Nucleus accumbens (tissue), 56 donors: ENCODE data around the gene MYOZ1.
"Not testable (repeated sequence)": the region's sequence is repeated elsewhere in the genome, so short reads cannot be mapped to it uniquely, and the experiment has no call there.

Source experiments
- DNase-seq, 56 donors: peaks; one replicate each; lab custom pipeline; 2025; lab: John Stamatoyannopoulos, UW

MYOZ1 gene

GRCh38 chr10:73647875-73648651 lies 6.8 kb upstream of the MYOZ1 start:
- DNase-seq, result peak in 37 of 56 donors; percentile 3 to 64 (median 26)

DNA sequence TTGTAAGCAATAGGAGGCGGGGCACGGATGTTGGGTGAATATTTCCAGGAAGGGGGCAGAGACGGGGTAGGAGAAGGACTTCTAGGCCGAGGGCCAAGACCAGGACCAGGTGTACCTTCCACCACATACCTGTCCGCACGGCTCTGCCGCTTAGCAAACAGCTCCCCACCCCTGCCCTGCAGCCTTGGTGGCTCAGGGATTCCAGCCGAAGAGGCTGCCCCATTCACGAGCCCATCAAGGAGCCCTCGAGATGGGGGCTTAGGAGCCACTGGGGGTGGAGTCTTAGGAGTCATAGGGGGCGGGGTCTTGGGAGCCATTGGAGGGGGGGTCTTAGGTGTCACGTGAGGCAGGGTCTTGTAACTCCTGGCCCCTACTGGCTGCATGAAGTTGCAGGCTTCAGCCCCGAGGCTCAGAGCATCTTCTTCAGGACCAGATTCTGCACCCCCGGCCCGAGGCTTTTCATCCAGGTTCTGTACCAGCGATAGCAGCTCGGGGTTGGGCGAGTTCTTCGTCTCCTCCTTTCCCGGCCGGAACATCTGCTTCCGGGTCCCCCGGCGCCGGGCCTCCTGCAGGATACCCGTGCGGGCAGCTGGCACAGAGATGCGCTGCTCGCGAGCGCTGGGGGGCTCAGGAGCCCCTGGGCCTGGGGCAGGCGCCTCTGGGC lies 6.1 kb upstream of the MYOZ1 start:
- peak in 49 of 56 donors; percentile 10 to 84 (median 52) for DNase-seq

GRCh38 chr10:73646598-73647041 lies 5.3 kb upstream of the MYOZ1 start:
- peak in 1 of 56 donors; percentile 31 for DNase-seq

GRCh38 chr10:73645251-73645650 lies 4.0 kb upstream of the MYOZ1 start:
- DNase-seq, result no peak

GRCh38 chr10:73644767-73645166 lies 3.5 kb upstream of the MYOZ1 start:
- no peak for DNase-seq

- peak in 45 of 56 donors; percentile 3 to 76 (median 29) for DNase-seq
These were observed 2.9 kb upstream of the MYOZ1 start for GRCh38 chr10:73644015-73644743.

GRCh38 chr10:73643362-73643761 lies 2.1 kb upstream of the MYOZ1 start:
- no peak for DNase-seq

DNA sequence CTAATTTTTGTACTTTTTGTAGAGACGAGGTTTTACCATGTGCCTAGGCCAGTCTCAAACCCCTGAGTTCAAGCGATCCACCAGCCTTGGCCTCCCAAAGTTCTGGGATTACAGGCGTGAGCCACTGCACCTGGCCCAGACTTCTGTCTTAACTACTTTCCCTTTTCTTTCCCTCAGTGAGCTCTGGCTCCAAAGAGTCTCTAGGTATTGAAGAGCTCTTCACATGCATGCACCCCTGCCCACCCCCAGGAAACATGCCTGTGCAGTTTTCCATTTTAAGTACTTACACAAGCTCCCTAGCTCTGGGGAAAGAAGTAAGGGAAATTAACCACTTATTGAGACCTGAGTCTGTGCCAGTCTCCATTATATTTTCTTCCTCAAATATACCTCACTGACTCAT lies 2.0 kb downstream of the MYOZ1 start:
- DNase-seq, result no peak

DNA sequence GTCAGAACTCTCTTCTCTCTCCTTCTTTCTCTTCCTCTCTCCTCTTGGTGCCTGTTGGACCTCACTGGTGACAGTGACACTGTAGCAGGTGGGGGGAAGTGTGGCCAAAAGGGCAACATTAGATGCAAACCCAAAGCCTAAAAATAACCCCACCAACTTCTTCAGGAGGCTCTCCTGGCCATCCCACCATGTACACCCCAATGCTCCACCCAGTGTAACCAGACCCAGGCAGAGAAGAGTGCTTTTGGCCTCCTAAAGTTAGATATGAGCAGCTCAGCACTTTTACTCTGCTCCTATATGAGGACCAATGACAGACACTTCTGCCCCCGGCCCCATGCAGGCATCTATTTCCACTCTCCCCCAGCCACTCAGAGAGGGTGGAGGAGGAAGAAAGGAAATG lies 5.5 kb downstream of the MYOZ1 start:
- DNase-seq, result no peak

DNA sequence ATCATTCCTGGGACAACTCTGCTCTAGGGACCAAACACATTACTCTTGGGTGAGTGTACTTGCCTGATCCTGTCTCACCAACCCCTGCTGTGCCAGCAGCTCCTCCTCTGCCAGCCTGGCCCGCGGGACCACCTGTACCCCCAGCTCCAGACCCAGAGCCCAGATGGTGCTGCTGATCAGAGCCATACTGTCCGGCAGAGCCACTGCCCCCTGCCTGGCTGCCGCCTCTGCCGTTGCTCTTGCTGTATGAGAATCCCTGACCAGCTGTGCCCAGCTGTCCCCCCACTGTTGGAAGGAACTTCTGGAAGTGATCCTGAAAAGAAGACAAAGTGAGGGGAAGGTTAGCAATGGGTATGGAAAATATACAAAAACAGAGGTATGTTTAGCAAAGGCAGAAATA lies 6.9 kb downstream of the MYOZ1 start:
- no peak for DNase-seq

- DNase-seq, result no peak
These were observed 12.1 kb downstream of the MYOZ1 start for GRCh38 chr10:73629165-73629564.

DNA sequence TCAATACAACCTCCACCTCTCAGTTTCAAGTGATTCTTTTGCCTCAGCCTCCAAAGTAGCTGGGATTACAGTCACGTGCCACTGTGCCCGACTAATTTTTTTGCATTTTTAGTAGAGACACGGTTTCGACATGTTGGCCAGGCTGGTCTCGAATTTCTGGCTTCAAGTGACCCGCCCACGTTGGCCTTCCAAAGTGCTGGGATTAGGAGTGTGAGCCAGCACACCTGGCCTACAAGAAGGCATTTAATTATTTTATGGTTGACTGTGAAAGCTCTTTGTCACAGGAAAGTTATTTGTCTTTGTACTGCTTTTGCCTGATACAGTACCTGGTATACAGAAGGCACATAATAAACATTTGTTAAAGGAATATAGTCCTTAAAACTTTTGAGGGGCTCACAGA lies 12.9 kb downstream of the MYOZ1 start:
- DNase-seq, result no peak

DNA sequence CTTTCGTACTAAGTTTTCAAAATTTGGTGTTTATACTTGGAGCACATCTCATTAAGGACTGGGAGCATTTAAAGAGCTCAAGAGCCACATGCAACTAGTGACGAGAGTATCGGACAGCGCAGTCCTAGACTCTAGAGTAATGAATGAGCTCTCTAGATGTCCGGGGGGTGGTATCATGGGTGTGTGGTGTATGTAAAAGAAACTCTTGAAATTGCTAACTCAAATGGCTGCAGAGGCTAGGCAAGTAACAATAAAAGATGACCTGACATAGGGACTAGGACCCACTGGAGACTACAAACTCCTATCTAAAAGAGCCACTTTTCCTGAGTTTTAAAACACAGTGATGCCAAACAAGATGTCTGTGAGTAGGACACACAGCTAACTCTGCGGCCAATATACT lies 14.0 kb downstream of the MYOZ1 start:
- DNase-seq, result no peak

GRCh38 chr10:73625884-73626752 lies 15.2 kb downstream of the MYOZ1 start:
- peak; percentile 40 to 95 (median 80) for DNase-seq

- DNase-seq, result peak in 30 of 56 donors; percentile 11 to 70 (median 44)
These were observed 16.0 kb downstream of the MYOZ1 start for GRCh38 chr10:73625004-73625883.

DNA sequence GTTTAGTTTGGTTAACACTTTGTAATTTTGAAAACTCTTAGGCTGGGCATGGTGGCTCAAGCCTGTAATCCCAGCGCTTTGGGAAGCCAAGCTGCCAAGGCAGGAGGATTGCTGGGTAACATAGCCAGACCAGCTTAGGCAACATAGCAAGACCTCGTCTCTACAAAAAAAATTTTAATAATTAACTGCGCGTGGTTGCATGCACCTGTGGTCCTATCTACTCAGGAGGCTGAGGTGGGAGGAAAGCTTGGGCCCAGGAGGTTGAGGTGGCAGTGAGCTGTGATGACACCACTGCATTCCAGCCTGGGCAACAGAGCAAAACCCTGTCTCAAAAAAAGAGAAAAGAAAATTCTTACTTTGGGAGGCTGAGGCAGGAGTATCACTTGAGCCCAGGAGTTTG lies 18.2 kb downstream of the MYOZ1 start:
- DNase-seq, result no peak

DNA sequence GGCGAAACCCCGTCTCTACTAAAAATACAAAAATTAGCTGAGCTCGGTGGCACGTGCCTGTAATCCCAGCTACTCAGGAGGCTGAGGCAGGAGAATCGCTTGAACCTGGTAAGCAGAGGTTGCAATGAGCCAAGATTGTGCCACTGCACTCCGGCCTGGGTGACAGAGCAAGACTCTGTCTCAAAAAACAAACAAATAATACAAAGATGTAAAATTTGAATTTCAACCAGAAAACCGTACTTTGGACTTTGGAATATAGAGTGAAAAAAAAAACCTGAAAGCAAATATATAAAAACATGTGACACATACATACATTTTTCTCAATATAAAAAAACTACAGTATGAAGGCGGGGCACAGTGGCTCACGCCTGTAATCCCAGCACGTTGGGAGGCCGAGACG lies 20.3 kb downstream of the MYOZ1 start:
- DNase-seq, result not testable (repeated sequence)

GRCh38 chr10:73617143-73617542 lies 24.1 kb downstream of the MYOZ1 start:
- DNase-seq, result not testable (repeated sequence)

GRCh38 chr10:73614720-73615119 lies 26.6 kb downstream of the MYOZ1 start:
- DNase-seq, result no peak
